T-helper 2 cell treated with Interferon-gamma antibody and Interleukin-4, amounts not matched to agents 5 μg/mL and 100 μg/mL, for 36 hours (primary cell): Measurements from ENCODE around the gene RABEPK.
"Not testable (repeated sequence)": the region's sequence is repeated elsewhere in the genome, so short reads cannot be mapped to it uniquely, and the experiment has no call there.

Experiments used
- DNase-seq: peaks from one replicate; pipeline ENCODE4 v3.0.0; 2021; ENCODE audit warnings: low spot score
- H3K27ac Mint-ChIP-seq: one replicate; pipeline ENCODE4 v1.8.0; 2021; ENCODE audit warnings: mild to moderate bottlenecking, mixed read lengths
- H3K27me3 Mint-ChIP-seq: one replicate; pipeline ENCODE4 v1.8.0; 2021; ENCODE audit warnings: low read depth, mixed read lengths
- H3K36me3 Mint-ChIP-seq: one replicate; pipeline ENCODE4 v1.8.0; 2021; ENCODE audit warnings: low read depth, mixed read lengths
- H3K4me1 Mint-ChIP-seq: one replicate; pipeline ENCODE4 v1.8.0; 2021; ENCODE audit warnings: low read depth, mixed read lengths
- H3K4me3 Mint-ChIP-seq: one replicate; pipeline ENCODE4 v1.8.0; 2022; ENCODE audit warnings: mild to moderate bottlenecking, moderate library complexity, mixed read lengths
- H3K9me3 Mint-ChIP-seq: one replicate; pipeline ENCODE4 v1.8.0; 2021; ENCODE audit warnings: mixed read lengths

Gene RABEPK, protein sequence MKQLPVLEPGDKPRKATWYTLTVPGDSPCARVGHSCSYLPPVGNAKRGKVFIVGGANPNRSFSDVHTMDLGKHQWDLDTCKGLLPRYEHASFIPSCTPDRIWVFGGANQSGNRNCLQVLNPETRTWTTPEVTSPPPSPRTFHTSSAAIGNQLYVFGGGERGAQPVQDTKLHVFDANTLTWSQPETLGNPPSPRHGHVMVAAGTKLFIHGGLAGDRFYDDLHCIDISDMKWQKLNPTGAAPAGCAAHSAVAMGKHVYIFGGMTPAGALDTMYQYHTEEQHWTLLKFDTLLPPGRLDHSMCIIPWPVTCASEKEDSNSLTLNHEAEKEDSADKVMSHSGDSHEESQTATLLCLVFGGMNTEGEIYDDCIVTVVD

GRCh38 chr9:125200216-125201047 is at the start of gene RABEPK:
Gene RABEPK (plus strand): TSS chr9:125200542. CDS start chr9:125203014, 2,472 bp downstream.
- Mint-ChIP-seq H3K4me1 (peaks cover 23% of the 10 kb centered on the region), H3K36me3 (peaks cover 12% of the 10 kb centered on the region), H3K9me3 (no peaks in the 10 kb centered on the region), H3K27ac (peak within 1 kb of the TSS; percentile 90), H3K27me3 (peaks cover 7% of the 10 kb centered on the region), H3K4me3 (peak within 1 kb of the TSS; percentile 92)
- peak; percentile 92 for DNase-seq

GRCh38 chr9:125151730-125152129 is 48.6 kb upstream of the RABEPK start:
- Mint-ChIP-seq H3K27me3 (no peaks in the 10 kb centered on the region), H3K36me3 (peaks cover 40% of the 10 kb centered on the region), H3K27ac (no peak overlapping the region), H3K4me1 (peaks cover 4% of the 10 kb centered on the region), H3K9me3 (no peaks in the 10 kb centered on the region), H3K4me3 (no peak overlapping the region)
- no peak for DNase-seq

GRCh38 chr9:125153712-125154367 is 46.5 kb upstream of the RABEPK start:
- Mint-ChIP-seq H3K27me3 (no peaks in the 10 kb centered on the region), H3K9me3 (no peaks in the 10 kb centered on the region), H3K4me1 (peaks cover 4% of the 10 kb centered on the region), H3K27ac (no peak overlapping the region), H3K4me3 (no peak overlapping the region), H3K36me3 (peaks cover 46% of the 10 kb centered on the region)
- no peak for DNase-seq

- no peak overlapping the region for H3K27ac Mint-ChIP-seq
- DNase-seq = no peak
- no peaks in the 10 kb centered on the region for H3K27me3 Mint-ChIP-seq
- no peaks in the 10 kb centered on the region for H3K4me1 Mint-ChIP-seq
- no peak overlapping the region for H3K4me3 Mint-ChIP-seq
- H3K36me3 Mint-ChIP-seq = peaks cover 34% of the 10 kb centered on the region
- no peaks in the 10 kb centered on the region for H3K9me3 Mint-ChIP-seq
Measured at GRCh38 chr9:125156551-125156950, 43.8 kb upstream of the RABEPK start.

- H3K9me3 Mint-ChIP-seq = no peaks in the 10 kb centered on the region
- DNase-seq = no peak
- H3K36me3 Mint-ChIP-seq = peaks cover 21% of the 10 kb centered on the region
- no peak overlapping the region for H3K4me3 Mint-ChIP-seq
- no peaks in the 10 kb centered on the region for H3K4me1 Mint-ChIP-seq
- H3K27me3 Mint-ChIP-seq = no peaks in the 10 kb centered on the region
- H3K27ac Mint-ChIP-seq = no peak overlapping the region
Measured at GRCh38 chr9:125160750-125161149, 39.6 kb upstream of the RABEPK start.

DNA sequence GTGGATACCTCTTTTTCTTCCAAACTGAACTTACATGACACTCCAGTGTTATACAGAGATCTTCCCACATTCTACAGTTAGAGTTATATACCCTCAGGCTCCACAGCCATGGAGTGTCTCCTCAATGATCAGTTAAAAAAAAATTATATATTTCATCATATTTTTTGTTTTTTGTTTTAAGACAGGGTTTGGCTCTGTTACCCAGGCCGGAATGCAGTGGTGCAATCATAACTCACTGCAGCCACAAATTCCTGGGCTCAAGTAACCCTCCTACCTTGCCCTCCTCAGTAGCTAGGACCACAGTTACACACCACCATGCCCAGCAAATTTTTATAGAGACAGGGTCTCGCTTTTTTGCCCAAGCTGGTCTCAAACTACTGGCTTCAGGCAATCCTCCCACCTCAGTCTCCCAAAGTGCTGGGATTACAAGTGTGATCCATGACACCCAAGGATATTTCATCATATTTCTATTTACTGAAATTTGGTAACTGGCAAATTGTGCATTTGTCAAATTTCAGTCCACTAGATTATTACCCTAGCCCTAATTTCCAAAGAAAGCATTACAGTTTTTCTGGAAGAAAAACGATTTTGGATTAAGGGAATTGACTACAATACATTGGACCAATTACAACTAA is 38.9 kb upstream of the RABEPK start:
- H3K36me3 Mint-ChIP-seq = peaks cover 21% of the 10 kb centered on the region
- no peak overlapping the region for H3K27ac Mint-ChIP-seq
- DNase-seq = no peak
- H3K4me3 Mint-ChIP-seq = no peak overlapping the region
- no peaks in the 10 kb centered on the region for H3K9me3 Mint-ChIP-seq
- no peaks in the 10 kb centered on the region for H3K4me1 Mint-ChIP-seq
- no peaks in the 10 kb centered on the region for H3K27me3 Mint-ChIP-seq

GRCh38 chr9:125162891-125163290 is 37.5 kb upstream of the RABEPK start:
- H3K27me3 Mint-ChIP-seq, H3K27ac Mint-ChIP-seq, DNase-seq, H3K9me3 Mint-ChIP-seq, H3K4me3 Mint-ChIP-seq, H3K4me1 Mint-ChIP-seq: not testable (repeated sequence)
- peaks cover 20% of the 10 kb centered on the region for H3K36me3 Mint-ChIP-seq

- no peak for DNase-seq
- Mint-ChIP-seq H3K4me1 (no peaks in the 10 kb centered on the region), H3K4me3 (no peak overlapping the region), H3K9me3 (no peaks in the 10 kb centered on the region), H3K27me3 (no peaks in the 10 kb centered on the region), H3K36me3 (peaks cover 27% of the 10 kb centered on the region), H3K27ac (no peak overlapping the region)
Measured at GRCh38 chr9:125166762-125167161, 33.6 kb upstream of the RABEPK start.

GRCh38 chr9:125169895-125170294 is 30.4 kb upstream of the RABEPK start:
- Mint-ChIP-seq H3K4me3 (no peak overlapping the region), H3K36me3 (peaks cover 27% of the 10 kb centered on the region), H3K27me3 (no peaks in the 10 kb centered on the region), H3K27ac (no peak overlapping the region), H3K9me3 (no peaks in the 10 kb centered on the region), H3K4me1 (peaks cover 8% of the 10 kb centered on the region)
- DNase-seq = no peak

DNA sequence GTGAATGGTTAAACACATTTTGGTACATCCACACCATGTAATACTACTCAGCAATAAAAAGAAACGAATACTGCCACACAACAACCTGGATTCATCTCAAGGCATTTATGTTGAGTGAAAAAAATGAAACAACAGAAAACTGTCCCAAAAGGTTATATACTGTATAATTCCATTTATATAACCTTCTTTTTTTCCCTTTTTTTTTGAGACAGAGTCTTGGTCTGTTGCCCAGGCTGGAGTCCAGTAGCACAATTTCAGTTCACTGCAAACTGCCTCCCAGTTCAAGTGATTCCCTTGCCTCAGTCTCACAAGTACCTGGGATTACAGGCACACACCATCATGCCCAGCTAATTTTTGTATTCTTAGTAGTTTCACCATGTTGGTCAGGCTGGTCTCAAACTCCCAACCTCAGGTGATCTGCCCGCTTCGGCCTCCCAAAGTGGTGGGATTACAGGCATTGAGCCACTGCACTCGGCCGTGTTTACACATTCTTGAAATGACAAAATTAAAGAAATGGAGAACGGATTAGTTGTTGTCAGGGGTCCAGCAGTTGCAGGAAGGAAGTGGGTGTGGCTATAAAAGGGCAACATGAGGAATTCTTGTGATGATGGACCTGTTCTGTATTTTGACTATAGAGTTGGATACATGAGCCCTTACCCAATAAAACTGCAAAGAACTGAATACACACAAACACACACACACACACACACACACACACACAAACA is 28.1 kb upstream of the RABEPK start:
- DNase-seq = no peak
- peaks cover 22% of the 10 kb centered on the region for H3K36me3 Mint-ChIP-seq
- H3K27ac Mint-ChIP-seq = peak overlapping the region; percentile 38
- H3K4me1 Mint-ChIP-seq = peaks cover 11% of the 10 kb centered on the region
- no peaks in the 10 kb centered on the region for H3K27me3 Mint-ChIP-seq
- H3K4me3 Mint-ChIP-seq = no peak overlapping the region
- H3K9me3 Mint-ChIP-seq = no peaks in the 10 kb centered on the region

GRCh38 chr9:125176636-125177035 is 23.7 kb upstream of the RABEPK start:
- peaks cover 23% of the 10 kb centered on the region for H3K4me1 Mint-ChIP-seq
- no peak overlapping the region for H3K4me3 Mint-ChIP-seq
- no peaks in the 10 kb centered on the region for H3K27me3 Mint-ChIP-seq
- no peak for DNase-seq
- peak overlapping the region; percentile 10 for H3K27ac Mint-ChIP-seq
- peaks cover 4% of the 10 kb centered on the region for H3K36me3 Mint-ChIP-seq
- no peaks in the 10 kb centered on the region for H3K9me3 Mint-ChIP-seq

DNA sequence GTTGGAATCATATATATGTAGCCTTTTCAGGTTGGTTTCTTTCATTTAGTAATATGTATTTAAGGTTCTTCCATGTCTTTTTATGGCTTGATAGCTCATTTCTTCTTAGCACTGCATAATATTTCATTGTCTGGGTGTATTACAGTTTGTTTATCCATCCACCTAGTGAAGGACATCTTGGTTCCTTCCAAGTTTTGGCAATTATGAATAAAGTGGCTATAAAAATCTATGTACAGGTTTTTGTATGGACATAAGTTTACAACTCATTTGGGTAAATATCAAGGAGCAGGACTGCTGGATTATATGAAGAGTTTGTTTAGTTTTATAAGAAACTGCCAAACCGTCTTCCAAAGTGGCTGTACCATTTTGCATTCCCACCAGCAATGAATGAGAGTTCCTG is 22.5 kb upstream of the RABEPK start:
- Mint-ChIP-seq H3K9me3 (no peaks in the 10 kb centered on the region), H3K36me3 (peaks cover 12% of the 10 kb centered on the region), H3K4me3 (no peak overlapping the region), H3K4me1 (peaks cover 17% of the 10 kb centered on the region), H3K27me3 (no peaks in the 10 kb centered on the region), H3K27ac (no peak overlapping the region)
- DNase-seq = no peak

DNA sequence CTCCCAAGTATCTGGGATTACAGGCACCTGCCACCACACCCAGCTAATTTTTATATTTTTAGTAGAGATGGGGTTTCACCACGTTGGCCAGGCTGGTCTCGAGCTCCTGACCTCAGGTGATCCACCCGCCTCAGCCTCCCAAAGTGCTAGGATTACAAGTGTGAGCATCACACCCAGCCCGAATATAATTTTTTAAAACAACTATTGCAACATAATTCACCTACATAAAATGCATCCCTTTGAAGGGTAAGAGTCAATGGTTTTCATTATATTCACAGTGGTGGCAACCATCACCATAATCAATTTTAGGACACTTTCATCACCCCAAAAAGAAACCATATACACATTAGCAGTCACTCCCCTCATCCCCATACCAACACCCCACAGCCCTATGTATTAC is 20.6 kb upstream of the RABEPK start:
- H3K27ac Mint-ChIP-seq, DNase-seq, H3K4me3 Mint-ChIP-seq, H3K27me3 Mint-ChIP-seq, H3K9me3 Mint-ChIP-seq: not testable (repeated sequence)
- H3K36me3 Mint-ChIP-seq = peaks cover 14% of the 10 kb centered on the region
- H3K4me1 Mint-ChIP-seq = peaks cover 20% of the 10 kb centered on the region
